DMS 273 (cell line): ENCODE data around the gene ABCA3.
"Not testable (repeated sequence)": the region's sequence is repeated elsewhere in the genome, so short reads cannot be mapped to it uniquely, and the experiment has no call there.

ENCODE experiments used
- DNase-seq: peaks from one replicate; lab custom pipeline; 2025; ENCODE audit not compliant: unreplicated experiment; lab: John Stamatoyannopoulos, UW

ABCA3 gene

GRCh38 chr16:2257726-2258125 is 82.8 kb downstream of the ABCA3 start:
- DNase-seq, result no peak

GRCh38 chr16:2256531-2257140 is 83.9 kb downstream of the ABCA3 start:
- DNase-seq, result no peak

GRCh38 chr16:2253293-2253692 is 87.2 kb downstream of the ABCA3 start:
- DNase-seq, result no peak

- no peak for DNase-seq
These were observed 87.8 kb downstream of the ABCA3 start for GRCh38 chr16:2252806-2253148.

GRCh38 chr16:2251296-2252111 is 89.0 kb downstream of the ABCA3 start, which contains the start of gene ECI1:
Gene ECI1 (minus strand): TSS chr16:2251587. CDS start chr16:2251566, 21 bp downstream.
- peak; percentile 99 for DNase-seq

GRCh38 chr16:2250652-2251295 is 89.8 kb downstream of the ABCA3 start:
- DNase-seq, result peak; percentile 84

GRCh38 chr16:2246301-2246885 is 94.1 kb downstream of the ABCA3 start:
- DNase-seq, result no peak

- no peak for DNase-seq
These were observed 95.4 kb downstream of the ABCA3 start for GRCh38 chr16:2244926-2245795.

- peak; percentile 44 for DNase-seq
These were observed 96.2 kb downstream of the ABCA3 start for GRCh38 chr16:2244301-2244700.

GRCh38 chr16:2243781-2244180 is 96.7 kb downstream of the ABCA3 start:
- no peak for DNase-seq

- DNase-seq, result peak; percentile 44
These were observed 97.4 kb downstream of the ABCA3 start for GRCh38 chr16:2243031-2243528.

GRCh38 chr16:2242598-2242997 is 97.9 kb downstream of the ABCA3 start:
- no peak for DNase-seq

GRCh38 chr16:2240331-2240730 is 100.2 kb downstream of the ABCA3 start:
- DNase-seq, result not testable (repeated sequence)

- DNase-seq, result peak; percentile 70
These were observed 101.5 kb downstream of the ABCA3 start for GRCh38 chr16:2238838-2239675.

- DNase-seq, result peak; percentile 62
These were observed 102.2 kb downstream of the ABCA3 start for GRCh38 chr16:2238150-2238837.

- peak; percentile 57 for DNase-seq
These were observed 102.9 kb downstream of the ABCA3 start for GRCh38 chr16:2237493-2238149.

GRCh38 chr16:2237102-2237482 is 103.4 kb downstream of the ABCA3 start:
- DNase-seq, result no peak

- DNase-seq, result peak; percentile 83
These were observed 104.0 kb downstream of the ABCA3 start, which contains the start of gene DNASE1L2 for GRCh38 chr16:2236337-2237101. Gene DNASE1L2 (plus strand): TSS chr16:2236444. CDS start chr16:2236817, 373 bp downstream.
